ENCODE results near the gene WWOX. TPM values are rescaled to one million over a fixed set of nuclear protein-coding genes. Genes with fewer than 3 reads are reported as not detected.

WWOX gene
- total and polyA plus RNA-seq, 2 of the 4 experiments (the other 2 are of a cell fraction): 2.7 to 5.4 TPM

DNA sequence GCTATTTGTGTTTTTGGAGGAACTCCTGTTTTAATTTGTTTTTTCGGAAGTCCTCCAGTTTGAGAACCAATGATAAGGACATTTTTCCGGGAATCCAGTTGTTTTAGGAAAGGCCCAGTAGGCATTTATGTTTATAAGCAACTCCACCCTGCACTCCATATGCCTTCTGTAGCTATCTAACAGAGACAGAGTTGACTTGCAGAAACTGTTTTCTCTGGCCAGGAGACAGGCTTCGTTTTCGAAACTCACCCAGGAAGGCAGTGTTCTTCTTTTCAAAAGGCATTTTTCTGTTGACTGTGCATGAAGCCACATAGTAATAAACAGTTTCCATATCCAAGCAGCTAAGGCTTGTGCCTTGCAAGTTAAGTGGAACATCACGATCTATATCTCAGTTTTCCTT is 587.1 kb downstream of the WWOX start:
- Histone ChIP-seq H3K18ac (ENCODE audit: low read depth, low read length) (no peak overlapping the region), H2AK5ac (ENCODE audit: low read depth, low read length) (no peak overlapping the region), H3K9me3 (ENCODE audit: control insufficient read depth, insufficient read depth, low read length) (peaks cover 9% of the 10 kb centered on the region), H4K91ac (ENCODE audit: insufficient read depth, low read depth, low read length) (no peak overlapping the region), H3K79me1 (ENCODE audit: low read depth in 1 of 2, low read length in 2 of 2) (no peaks in the 10 kb centered on the region), H2AFZ (replicated peaks; ENCODE audit: low read length, poor library complexity) (no peak overlapping the region), H4K5ac (ENCODE audit: low read depth, low read length) (no peak overlapping the region), H3K4me2 (ENCODE audit: low read depth, low read length) (no peak overlapping the region), H3K14ac (replicated peaks; ENCODE audit: low read depth, low read length) (no peak overlapping the region), H3K9me1 (ENCODE audit: insufficient read depth, low read length) (no peaks in the 10 kb centered on the region), H2BK20ac (ENCODE audit: low read depth, low read length) (no peak overlapping the region), H3K4me3 (ENCODE audit: insufficient read depth, low read depth, low read length) (no peak overlapping the region), H2BK120ac (ENCODE audit: low read depth, low read length) (no peak overlapping the region), H3K4ac (ENCODE audit: low read depth, low read length) (no peak overlapping the region), H3K27me3 (ENCODE audit: control insufficient read depth, insufficient read depth, low read length) (no peaks in the 10 kb centered on the region), H2BK5ac (ENCODE audit: low read depth, low read length, poor library complexity, severe bottlenecking) (no peak overlapping the region), H2AK9ac (replicated peaks; ENCODE audit: low read depth, low read length, poor library complexity) (no peak overlapping the region), H4K8ac (ENCODE audit: low read depth in 2 of 2, low read length in 2 of 2) (no peak overlapping the region), H3K23ac (ENCODE audit: low read depth, low read length) (no peak overlapping the region), H3K4me1 (ENCODE audit: control insufficient read depth, insufficient read depth, low read length) (no peaks in the 10 kb centered on the region), H3K9ac (ENCODE audit: low read depth, low read length) (no peak overlapping the region), H4K20me1 (ENCODE audit: insufficient read depth, low read length) (no peaks in the 10 kb centered on the region), H3K27ac (ENCODE audit: insufficient read depth, low read length) (no peak overlapping the region), H3K36me3 (ENCODE audit: control insufficient read depth, insufficient read depth, low read length) (no peaks in the 10 kb centered on the region), H2BK15ac (ENCODE audit: low read depth, low read length) (no peak overlapping the region), H3K56ac (ENCODE audit: extremely low read depth, insufficient read depth, low read length) (no peak overlapping the region)
- ATAC-seq (ENCODE audit: low read depth) (no peak), DNase-seq (no peak)
- ChIA-PET CTCF (no interaction called here), POLR2A (ENCODE audit: unreplicated experiment) (no interaction called here)
- intact Hi-C loops (cut with micrococcal nuclease) (no loop called here), in situ Hi-C loops (cut with MboI; ENCODE audit: low sequenced_read_pairs) (no loop called here), dilution Hi-C loops (cut with HindIII; ENCODE audit: low sequenced_read_pairs, unreplicated experiment) (no loop called here)
- 60% methylated on average over 2 of the region's 5 CpGs; no CpG with 5 or more reads in 1 of the 2 experiments for WGBS, 2 experiments (ENCODE audit: extremely low coverage in 2 of 2, insufficient read length in 1 of 2)
- BruUV-seq (replicated peaks): no TSS peak
- TF ChIP-seq NFE2L2 (IDR thresholded peaks at IDR 0.05; ENCODE audit: low read depth, low read length) (no peak), MAZ (IDR thresholded peaks at IDR 0.05; ENCODE audit: borderline replicate concordance, low read depth, low read length) (no peak), RCOR1 (IDR thresholded peaks at IDR 0.05; ENCODE audit: insufficient replicate concordance, low read length) (no peak), SMC3 (IDR thresholded peaks at IDR 0.05; ENCODE audit: low read depth, low read length) (no peak), CHD1 (IDR thresholded peaks at IDR 0.05; ENCODE audit: low read depth, low read length) (no peak), POLR2A (IDR thresholded peaks at IDR 0.05; ENCODE audit: low read depth, low read length) (no peak), FOS (IDR thresholded peaks at IDR 0.05; ENCODE audit: low read depth, low read length) (no peak), RAD21 (IDR thresholded peaks at IDR 0.05; ENCODE audit: low read length) (no peak), MXI1 (IDR thresholded peaks at IDR 0.05; ENCODE audit: borderline replicate concordance, low read depth, low read length) (no peak), BHLHE40 (IDR thresholded peaks at IDR 0.05; ENCODE audit: low read depth, low read length) (no peak), MAFK (IDR thresholded peaks at IDR 0.05; ENCODE audit: low read depth, low read length) (no peak)
- TF ChIP-seq, protein P1, sequence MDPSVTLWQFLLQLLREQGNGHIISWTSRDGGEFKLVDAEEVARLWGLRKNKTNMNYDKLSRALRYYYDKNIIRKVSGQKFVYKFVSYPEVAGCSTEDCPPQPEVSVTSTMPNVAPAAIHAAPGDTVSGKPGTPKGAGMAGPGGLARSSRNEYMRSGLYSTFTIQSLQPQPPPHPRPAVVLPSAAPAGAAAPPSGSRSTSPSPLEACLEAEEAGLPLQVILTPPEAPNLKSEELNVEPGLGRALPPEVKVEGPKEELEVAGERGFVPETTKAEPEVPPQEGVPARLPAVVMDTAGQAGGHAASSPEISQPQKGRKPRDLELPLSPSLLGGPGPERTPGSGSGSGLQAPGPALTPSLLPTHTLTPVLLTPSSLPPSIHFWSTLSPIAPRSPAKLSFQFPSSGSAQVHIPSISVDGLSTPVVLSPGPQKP (IDR thresholded peaks at IDR 0.05; ENCODE audit: borderline replicate concordance, low read depth, low read length): no peak
- TF ChIP-seq, protein P2, sequence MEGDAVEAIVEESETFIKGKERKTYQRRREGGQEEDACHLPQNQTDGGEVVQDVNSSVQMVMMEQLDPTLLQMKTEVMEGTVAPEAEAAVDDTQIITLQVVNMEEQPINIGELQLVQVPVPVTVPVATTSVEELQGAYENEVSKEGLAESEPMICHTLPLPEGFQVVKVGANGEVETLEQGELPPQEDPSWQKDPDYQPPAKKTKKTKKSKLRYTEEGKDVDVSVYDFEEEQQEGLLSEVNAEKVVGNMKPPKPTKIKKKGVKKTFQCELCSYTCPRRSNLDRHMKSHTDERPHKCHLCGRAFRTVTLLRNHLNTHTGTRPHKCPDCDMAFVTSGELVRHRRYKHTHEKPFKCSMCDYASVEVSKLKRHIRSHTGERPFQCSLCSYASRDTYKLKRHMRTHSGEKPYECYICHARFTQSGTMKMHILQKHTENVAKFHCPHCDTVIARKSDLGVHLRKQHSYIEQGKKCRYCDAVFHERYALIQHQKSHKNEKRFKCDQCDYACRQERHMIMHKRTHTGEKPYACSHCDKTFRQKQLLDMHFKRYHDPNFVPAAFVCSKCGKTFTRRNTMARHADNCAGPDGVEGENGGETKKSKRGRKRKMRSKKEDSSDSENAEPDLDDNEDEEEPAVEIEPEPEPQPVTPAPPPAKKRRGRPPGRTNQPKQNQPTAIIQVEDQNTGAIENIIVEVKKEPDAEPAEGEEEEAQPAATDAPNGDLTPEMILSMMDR (conservative IDR thresholded peaks at IDR 0.05; ENCODE audit: low read depth, low read length): no peak
- TF ChIP-seq, protein P3, sequence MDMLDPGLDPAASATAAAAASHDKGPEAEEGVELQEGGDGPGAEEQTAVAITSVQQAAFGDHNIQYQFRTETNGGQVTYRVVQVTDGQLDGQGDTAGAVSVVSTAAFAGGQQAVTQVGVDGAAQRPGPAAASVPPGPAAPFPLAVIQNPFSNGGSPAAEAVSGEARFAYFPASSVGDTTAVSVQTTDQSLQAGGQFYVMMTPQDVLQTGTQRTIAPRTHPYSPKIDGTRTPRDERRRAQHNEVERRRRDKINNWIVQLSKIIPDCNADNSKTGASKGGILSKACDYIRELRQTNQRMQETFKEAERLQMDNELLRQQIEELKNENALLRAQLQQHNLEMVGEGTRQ (IDR thresholded peaks at IDR 0.05; ENCODE audit: low read depth, low read length): no peak
